ENCODE data around the gene TRIB2.
A peak's percentile ranks its signal among the peaks of the same experiment; 100 is the strongest.

TRIB2 gene

DNA sequence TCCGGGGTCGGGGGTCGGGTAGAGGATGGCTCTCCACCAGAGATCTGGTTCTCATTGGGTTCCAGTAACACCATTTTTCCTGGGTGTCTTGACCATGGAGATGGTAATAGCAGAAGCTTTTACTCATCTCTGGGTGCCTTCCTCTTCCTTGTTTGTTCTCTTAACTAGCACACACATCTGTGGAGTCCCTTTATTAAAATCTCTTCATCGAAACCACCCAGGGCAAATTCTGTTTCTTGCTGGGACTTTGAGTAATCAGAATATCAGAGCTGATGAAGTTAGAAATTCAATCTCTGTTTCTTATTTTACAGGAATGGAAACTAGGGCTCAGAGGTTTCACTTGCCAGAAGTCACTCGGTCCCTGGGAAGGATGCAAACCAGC is 15.0 kb upstream of the TRIB2 start:
- DNase-seq = no peak

DNA sequence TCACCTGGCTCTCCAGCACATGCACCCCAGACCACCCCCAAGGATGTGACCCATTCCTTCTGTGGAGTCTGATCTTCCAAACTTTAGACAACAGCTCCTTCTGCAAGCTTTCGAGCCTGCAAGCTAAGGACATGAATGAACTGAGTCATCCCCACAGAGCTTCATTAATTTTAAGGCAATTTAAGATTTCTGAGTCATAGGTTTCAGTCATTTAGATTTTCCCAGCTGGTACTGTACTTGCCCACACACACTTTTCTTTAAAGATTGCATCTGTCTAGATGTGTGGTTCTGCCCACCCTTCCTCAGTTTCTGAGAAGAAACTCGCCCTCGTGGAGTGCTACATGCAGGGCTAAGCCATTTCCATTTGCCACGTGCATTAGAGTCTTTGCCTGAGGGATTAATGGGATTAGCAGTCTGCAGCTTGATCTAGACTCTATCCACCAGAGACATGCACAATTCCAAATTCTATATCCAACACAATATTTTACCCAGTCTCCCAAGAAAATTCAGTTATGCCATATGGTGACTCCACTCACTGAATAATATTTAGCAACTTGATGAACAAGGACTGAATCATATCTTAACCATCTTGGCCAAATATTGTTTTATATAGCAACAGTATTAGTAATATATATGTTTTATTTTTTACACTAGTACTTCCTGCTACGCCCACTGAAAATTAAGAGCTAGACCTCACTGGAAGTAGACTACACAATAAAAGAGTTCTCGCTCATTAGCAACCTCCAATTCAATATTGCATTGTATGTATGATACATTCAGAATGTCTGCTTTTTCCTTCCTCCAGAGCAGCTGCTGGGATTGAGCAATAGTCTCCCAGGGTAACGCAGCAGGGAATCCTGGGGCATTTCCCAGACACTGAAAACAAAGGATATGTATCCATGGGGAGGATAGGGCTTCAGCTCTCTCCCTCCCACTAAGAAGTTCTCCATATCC is 14.3 kb upstream of the TRIB2 start:
- peak in 1 of 5 donors; percentile 42 for DNase-seq

DNA sequence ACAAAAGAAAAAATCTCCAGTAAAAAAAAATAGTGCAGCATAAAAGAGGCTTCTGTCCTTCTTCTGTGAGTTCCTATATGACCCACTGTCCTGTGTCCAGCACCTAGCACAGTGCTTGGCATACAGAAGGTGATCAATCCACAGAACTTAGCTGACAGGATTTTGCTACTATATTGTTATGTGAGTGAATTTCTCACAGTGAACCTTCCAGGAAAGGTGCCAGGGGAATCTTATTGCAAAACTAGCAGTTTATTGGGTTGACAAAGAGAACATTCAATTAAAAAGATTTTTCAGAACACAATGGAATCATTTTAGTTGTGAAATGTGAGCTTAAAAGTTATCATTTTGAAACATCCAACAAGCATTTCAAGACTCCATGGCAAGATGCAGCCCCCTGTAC is 12.4 kb upstream of the TRIB2 start:
- DNase-seq = no peak

DNA sequence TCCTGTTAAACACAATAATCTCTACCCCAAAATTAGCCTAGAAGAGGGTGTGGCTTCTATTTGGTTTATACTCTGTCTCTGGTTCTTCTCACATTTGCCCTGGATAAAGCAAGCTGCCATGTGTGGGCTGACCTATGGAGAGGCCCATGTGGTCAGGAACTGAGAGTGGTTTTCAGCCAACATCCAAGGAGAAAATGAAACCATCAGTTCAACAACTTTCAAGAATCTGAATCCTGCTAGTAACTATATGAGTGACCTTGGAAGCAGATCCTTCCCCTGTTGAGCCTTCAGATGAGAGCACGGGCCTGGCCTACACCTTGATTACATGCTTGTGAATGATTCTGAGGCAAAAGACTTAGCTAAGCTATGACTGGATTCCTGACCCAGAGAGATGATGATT is 11.5 kb upstream of the TRIB2 start:
- no peak for DNase-seq

DNA sequence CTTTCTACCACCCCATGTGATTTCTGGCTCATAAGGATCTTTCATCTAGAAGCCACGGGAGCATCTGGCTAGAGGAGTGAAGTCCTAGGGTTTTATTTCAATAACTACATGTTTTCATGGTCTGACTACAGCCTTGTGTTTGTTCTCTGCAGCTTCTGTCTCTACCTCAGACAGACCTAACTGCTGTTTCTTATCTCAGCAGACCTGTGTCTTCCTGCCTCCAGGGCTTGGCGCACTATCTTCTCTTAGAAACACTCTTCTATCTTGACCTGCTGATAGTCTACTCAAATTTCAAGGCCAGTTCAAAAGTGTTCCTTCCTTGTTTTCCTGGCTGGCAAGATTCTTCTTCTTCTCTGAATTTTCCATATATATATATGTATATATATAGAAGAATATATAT is 11.0 kb upstream of the TRIB2 start:
- no peak for DNase-seq

DNA sequence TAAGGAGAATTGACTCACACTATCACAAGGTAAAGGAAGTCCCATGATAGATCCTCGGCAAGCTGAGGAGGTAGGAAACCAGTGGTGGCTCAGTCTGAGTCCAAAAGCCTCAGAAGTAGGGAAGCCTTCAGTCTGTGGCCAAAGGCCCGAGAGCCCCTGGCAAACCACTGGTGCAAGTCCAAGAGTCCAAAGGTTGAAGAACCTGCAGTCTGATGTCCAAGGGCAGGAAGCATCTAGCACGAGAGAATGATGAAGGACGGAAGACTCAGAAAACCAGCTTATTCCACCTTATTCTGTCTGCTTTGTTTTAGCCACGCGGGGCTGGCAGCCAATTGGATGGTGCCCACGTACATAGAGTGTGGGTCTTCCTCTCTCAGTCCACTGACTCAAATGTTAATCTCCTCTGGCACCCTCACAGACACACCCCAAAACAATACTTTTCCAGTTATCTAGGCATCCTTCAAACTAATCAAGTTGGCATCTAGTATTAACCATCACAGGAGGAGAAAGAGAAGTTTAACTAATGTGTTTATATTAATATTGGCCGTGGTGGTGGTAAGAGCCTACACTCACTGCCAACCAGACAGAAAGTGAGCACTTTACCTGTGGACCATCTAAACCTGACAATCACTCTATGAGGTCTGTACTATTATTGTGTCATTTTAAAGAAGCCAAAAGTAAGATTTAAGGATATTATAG is 8.1 kb upstream of the TRIB2 start:
- DNase-seq = no peak

DNA sequence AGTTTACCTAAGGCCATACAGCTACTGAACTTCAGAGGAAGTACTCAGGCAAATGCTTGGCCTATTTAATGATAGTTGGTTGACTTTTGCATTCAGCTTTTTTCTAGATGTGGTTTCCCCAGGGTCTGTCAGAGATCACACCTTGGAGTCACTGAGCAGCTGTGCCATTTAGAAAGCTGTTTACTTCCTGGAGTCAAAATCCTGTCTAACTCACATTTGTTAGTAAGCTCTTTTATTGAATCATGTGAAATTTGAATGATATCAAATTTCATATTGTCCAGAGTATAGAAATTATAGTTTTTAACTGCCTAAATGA is 7.6 kb upstream of the TRIB2 start:
- DNase-seq = peak in 3 of 5 donors; percentile 12 to 80 (median 13)

DNA sequence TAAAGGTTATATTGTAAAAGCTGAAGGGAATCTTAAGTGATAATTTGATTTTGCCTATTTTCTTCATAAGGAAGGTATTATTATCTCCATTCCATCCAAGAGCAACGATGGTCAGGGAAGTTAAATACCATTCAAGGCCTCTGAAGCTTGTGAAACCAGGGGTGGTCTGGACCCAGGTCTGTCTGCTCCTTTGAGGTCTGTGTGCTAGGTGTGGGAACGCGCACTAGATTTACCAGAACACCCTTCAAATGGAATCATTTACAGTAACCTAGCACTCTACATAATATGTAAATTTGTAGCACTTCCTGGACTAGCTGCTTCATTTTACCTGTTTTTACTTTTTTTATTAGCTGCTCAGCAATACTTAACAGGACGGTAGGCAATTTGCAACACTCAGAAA is 6.4 kb upstream of the TRIB2 start:
- no peak for DNase-seq

DNA sequence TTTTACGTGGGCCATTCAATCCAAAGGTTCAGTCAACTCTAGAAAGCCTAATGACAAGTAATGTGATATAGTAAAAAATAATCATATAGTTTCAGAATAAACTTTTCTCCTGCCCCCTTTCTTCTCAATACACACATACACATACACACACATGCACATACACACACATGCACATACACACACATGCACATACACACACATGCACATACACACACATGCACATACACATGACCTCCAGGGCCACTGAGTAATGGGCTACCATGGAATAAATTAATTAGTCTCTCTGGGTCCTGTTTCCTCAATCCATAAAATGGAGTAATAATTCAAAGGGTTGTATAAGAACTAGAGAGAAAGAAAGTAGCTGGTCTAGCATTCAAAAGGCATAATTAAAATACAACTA is 5.4 kb upstream of the TRIB2 start:
- no peak for DNase-seq

DNA sequence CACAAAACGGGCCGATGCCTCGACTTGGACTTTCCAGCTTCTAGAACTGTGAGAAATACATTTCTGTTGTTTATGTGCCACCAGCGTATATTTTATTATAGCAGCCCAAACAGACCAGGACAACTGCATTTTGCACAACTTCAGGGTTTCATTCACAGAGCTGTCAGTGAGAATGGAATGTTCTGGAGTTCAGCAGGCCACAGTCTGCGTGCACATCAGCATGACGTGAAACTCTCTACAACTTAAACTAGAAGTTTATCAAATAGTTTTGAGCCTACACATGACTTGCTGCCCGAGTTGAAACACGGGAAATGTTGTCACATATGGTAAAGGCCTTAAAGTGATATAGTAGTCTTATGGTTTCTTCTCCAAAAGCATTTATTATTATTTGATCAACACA is 3.9 kb upstream of the TRIB2 start:
- no peak for DNase-seq

DNA sequence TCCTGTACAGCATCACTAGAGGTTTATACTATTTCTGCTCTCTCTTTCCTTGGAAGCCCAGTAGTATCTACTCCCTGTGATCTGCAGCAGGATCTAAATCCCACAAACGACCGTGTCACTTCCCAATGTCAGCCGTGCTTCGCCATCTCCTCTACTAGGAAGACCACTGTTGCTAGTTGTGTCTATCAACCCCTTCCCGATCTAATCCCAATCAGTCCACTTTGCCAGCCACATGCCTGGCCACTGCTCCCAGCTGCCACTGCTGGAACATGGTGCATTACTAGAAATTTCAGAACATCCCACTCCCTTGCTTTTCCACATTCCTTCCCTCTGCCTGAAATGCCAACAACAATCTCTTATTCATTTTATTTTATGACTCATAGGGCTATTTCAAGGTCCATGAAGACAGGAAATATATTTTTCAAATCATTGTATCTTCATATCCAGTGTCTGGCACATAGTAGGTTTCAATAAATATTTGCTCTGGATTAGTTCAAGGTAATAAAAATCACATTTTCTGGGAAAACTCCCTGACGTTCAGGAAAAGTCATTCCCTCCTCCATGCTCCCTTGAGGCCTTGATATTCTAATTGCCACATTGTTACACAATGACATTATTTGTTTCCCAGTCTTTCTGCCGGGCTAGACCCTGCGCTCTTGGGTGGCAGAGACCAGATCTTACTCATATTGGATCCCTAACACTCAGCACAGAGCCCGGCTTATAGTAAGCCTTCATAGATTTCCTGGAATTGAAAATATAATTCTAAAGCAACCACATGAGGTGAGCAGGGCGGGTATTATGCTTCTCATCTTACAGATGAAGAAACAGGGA is 2.1 kb upstream of the TRIB2 start:
- no peak for DNase-seq

DNA sequence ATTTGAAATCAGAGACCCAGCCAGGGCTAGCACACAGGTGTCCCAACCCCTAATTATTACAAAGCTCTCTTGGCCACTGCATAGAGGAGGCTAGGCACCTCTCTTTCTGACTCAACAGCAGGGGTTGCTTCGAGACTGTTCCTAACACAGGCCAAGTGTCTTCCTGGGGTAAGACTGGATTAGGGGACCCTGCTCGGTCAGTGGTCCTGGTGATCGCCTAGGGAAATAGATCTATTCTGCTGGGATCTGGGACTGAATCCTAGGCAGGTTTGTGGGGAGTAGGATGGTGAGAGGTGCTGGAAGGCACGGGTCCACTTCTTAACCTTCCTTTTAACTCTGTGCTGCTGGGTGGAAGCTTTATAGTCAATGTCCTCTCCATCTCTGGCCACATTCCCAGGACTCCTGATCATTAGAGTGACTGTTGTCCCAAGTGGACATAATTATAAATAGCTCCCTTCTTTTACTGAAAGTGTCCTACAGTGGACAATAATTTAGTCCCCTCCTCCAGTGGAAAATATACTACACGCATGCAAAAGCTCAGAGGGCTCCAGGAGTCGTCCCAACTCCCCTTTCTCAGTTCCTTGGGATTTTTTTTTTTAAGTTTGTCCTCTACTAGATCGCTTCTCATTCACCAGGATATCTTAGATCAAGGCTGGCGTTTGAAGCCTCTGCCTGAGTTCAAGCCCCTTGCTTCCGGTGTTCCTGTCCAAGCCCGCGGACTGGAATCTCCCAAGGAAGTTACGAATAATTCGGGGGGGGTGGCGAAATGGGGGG is 1.3 kb upstream of the TRIB2 start:
- DNase-seq = no peak

DNA sequence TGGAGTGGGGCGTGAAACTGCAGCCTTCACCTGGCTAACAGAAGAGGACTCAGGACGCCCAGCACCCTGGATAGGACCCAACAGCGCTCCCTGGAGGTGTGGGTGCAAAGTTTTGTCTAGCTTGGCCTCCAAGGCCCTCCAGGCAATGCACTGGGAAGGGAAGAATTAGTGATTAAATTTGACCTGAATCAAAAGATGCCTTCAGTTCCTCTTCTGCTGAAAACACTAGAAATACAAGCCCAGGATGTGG is 779 bp upstream of the TRIB2 start:
- peak; percentile 65 to 84 (median 72) for DNase-seq

DNA sequence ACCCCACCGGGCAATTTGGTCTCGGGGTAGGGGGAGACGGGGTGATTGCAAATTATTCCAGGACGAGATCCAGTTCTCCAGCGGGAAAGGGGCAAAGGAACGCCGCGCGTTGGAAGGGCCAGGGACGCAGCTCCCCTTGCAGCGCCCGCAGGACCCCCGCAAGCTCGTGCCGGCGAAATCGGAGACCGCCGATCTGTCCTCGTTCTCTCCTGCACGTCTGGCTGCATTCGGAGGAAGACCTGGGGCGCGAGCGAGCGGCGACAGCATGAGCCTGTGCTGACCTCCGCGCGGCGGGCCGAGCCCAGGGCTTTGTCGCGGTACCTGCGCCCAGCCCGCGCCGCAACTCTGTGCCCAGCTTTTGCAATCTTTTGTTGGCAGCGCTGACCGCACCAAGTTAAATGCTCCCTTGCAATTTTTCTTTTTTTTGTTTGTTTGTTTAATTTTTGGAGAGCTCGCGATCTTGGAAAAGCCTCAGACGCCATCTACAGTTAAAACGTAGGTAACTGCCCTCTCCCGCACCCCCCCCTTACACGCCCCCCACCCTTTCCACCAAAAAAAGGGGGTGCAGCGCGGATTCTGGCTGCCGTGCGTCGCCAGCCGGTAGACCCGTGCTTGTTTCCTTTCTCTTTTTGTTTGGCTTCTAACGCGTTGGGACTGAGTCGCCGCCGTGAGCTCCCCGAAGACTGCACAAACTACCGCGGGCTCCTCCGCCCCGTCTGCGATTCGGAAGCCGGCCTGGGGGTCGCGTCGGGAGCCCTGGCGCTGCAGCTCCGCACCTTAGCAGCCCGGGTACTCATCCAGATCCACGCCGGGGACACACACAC is 667 bp downstream of the TRIB2 start:
- DNase-seq = peak; percentile 28 to 65 (median 60)

DNA sequence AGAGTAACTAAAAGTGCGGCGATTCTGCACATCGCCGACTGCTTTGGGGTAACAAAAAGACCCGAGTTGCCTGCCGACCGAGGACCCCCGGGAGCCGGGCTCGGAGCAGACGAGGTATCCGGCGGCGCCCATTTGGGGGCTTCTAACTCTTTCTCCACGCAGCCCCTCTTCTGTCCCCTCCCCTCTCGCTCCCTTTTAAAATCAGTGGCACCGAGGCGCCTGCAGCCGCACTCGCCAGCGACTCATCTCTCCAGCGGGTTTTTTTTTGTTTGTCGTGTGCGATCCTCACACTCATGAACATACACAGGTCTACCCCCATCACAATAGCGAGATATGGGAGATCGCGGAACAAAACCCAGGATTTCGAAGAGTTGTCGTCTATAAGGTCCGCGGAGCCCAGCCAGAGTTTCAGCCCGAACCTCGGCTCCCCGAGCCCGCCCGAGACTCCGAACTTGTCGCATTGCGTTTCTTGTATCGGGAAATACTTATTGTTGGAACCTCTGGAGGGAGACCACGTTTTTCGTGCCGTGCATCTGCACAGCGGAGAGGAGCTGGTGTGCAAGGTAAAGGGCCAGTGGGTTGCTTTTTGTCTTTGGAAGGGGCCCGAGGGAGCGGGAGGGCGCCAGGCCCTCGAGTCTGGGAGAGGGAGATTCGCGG is 1.4 kb downstream of the TRIB2 start:
- DNase-seq = peak in 3 of 5 donors; percentile 17 to 48 (median 25)

DNA sequence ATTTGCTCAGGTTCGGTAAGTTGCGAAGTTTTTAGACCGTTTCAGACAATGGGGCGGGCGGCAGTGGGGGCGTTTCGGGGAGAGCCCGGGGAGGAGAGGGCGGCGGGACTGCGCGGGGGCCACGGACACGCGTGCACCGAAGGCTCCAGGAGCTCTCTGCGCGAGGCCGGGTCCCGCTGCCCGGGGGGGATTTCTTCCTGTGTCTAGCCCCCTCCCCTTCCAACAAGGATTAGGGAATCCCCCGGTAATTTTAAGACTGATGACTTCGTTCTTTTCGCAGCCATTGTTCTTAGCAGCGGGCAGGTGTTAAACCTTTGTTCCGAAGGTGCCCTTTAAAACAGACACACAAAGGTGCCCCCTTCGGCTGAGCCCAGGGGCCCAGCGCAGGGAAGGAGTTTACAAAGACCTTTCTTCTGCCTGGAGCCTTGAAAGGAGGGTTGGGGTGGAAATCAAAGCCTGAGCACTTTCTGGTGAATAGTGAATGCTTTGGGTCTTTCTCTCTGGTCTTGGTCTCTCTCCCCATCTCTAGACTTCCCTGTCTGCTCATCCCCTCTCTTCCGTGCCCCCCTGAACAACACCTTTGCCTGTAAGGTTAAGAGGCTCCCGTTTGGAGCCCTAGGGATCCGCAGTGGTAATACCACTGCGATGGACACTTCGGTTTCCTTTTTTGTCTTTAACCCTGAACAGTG is 2.1 kb downstream of the TRIB2 start:
- DNase-seq = peak in 3 of 5 donors; percentile 13 to 33 (median 31)

DNA sequence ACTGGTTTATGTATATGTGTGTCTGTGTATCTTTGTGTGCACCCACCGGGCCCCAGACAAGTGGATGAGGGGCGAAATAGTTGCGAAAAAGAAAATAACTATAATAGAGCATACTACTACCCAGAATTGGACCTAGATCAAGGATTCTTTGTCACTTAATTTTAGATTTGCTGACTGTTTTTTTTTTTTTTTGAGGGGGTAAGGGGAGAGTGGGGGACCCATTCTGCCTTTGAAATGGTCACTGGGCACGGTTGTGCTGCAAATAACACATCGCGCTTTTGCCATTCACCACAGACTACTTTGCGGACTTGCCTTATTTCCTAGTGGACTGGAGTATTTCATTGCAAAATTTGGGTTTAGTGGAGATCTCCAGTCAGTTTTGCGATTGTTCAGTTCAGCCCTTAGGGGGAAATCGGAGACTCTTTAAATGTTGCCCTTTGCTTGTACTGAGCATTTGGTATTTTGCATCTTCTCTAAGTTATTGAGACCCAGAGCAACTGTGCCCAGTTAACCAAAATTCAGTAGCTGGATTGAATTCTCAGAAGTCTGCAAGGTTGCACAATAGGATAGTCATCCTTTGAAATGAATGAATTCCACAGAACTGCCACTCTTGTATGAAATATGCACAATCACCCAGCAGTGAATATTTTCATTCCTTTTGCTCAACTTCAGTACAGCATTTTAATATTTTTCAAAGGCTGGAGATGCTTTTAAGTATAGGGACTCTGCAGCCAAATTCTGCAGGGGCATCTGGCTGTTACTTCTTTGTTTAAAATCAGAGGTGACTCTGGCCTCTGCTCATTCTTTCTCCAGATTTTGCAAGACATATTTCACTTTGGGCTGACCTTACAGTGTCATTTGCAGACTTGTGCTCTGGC is 2.9 kb downstream of the TRIB2 start:
- DNase-seq = peak in 1 of 5 donors; percentile 41

DNA sequence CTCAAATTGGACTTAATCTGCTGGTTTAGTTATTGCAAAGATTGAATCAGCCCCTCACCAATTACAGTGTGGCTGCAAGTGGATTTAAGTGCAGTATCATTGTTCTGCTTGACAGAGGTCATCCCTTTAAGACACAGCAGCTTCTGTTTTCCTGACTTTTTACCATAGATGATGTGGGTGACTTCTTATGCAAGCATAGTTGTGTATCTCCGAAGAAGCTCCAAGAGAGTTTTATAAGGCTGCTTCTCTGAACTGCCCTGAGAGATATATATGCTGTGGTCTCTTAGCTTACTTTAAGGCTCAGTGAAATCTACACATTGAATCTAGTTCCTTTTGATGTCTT is 3.5 kb downstream of the TRIB2 start:
- no peak for DNase-seq

DNA sequence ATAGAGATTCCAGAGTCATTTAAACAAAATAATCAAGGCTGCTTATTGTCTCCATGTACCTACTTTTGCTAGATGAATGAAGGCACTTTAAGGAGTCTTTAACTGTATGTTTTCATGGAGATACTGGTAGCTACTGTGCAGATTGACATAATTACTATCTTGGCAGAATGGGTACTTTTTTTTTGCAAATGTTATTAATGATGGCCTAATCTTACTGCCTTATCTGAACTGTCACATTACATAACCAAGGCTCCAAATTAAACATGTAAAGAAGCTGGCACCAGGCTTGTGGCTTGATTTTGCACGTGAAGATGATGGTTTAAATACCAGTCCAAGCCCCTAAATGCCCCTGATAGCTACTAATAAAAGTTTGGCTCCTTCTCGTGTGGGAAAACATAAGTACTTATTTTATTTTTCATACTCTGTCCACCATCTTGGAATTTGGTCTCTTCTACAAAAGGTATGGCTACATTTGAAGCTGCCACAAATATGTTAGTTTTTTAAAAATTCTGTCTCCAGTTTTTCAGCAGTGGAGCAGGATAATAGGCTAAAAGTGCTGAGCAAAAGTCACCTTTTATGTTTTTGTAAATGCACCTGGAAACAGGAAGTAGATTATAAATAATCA is 4.1 kb downstream of the TRIB2 start:
- no peak for DNase-seq
